Liver (tissue), 3 donors: Measurements from ENCODE around the gene SUGCT.

ENCODE experiments used
- CTCF ChIP-seq: fragments of 150-350 bp; IDR thresholded peaks from 2 replicates; pipeline ENCODE4 v1.5.1; 2017; ENCODE audit warnings: improper control_type of control experiment, low read depth, low read length; ENCODE audit not compliant: missing input control
- MAX ChIP-seq: IDR thresholded peaks from 2 replicates; pipeline ENCODE4 v1.6.1; 2016; ENCODE audit warnings: antibody characterized with exemption
- ZBTB33 ChIP-seq: IDR thresholded peaks from 2 replicates; pipeline ENCODE4 v1.6.1; 2016; ENCODE audit warnings: antibody characterized with exemption
- TF ChIP-seq, protein P1 (sequence below): IDR thresholded peaks from 2 replicates; pipeline ENCODE4 v1.6.1; 2016; ENCODE audit warnings: antibody characterized with exemption, mild to moderate bottlenecking
- TF ChIP-seq, protein P2 (sequence below): IDR thresholded peaks from 2 replicates; pipeline ENCODE4 v1.6.1; 2016; ENCODE audit warnings: antibody characterized with exemption
- donor health status: healthy.
- donor health status: healthy.

DNA sequence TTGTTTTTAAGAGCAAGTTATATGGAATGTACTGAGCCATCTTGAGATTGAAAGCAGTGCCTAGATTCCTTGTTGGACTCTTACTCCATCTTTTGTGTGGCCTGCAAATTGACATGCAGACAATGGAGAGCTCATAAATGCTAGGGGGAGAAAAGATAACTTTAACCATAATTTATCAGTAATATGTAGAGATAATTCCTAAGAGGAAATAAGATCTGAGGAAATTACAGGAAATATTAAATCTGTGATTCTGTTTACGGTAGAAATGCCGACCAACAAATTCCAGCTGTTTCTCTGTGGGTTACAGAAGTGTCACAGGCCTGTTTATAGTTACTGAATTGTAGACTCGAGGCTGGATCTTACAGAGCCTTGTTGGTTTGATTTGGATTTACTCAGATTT lies 348.0 kb downstream of the SUGCT start:
- TF ChIP-seq, protein P1, sequence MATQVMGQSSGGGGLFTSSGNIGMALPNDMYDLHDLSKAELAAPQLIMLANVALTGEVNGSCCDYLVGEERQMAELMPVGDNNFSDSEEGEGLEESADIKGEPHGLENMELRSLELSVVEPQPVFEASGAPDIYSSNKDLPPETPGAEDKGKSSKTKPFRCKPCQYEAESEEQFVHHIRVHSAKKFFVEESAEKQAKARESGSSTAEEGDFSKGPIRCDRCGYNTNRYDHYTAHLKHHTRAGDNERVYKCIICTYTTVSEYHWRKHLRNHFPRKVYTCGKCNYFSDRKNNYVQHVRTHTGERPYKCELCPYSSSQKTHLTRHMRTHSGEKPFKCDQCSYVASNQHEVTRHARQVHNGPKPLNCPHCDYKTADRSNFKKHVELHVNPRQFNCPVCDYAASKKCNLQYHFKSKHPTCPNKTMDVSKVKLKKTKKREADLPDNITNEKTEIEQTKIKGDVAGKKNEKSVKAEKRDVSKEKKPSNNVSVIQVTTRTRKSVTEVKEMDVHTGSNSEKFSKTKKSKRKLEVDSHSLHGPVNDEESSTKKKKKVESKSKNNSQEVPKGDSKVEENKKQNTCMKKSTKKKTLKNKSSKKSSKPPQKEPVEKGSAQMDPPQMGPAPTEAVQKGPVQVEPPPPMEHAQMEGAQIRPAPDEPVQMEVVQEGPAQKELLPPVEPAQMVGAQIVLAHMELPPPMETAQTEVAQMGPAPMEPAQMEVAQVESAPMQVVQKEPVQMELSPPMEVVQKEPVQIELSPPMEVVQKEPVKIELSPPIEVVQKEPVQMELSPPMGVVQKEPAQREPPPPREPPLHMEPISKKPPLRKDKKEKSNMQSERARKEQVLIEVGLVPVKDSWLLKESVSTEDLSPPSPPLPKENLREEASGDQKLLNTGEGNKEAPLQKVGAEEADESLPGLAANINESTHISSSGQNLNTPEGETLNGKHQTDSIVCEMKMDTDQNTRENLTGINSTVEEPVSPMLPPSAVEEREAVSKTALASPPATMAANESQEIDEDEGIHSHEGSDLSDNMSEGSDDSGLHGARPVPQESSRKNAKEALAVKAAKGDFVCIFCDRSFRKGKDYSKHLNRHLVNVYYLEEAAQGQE: no peak
- TF ChIP-seq, protein P2, sequence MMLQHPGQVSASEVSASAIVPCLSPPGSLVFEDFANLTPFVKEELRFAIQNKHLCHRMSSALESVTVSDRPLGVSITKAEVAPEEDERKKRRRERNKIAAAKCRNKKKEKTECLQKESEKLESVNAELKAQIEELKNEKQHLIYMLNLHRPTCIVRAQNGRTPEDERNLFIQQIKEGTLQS: no peak
- TF ChIP-seq ZBTB33 (no peak), MAX (no peak), CTCF (no peak)
